Vagina (tissue), 2 donors: ENCODE measurements around the gene ITGA4.

Experiments
- POLR2AphosphoS5 ChIP-seq, 2 donors: sonication (generic); formaldehyde crosslinking; IDR thresholded peaks; one replicate each; pipeline ENCODE4 v1.9.0; 2017; ENCODE audit warnings: antibody characterized with exemption in 2 of 2, mild to moderate bottlenecking in 2 of 2, low read depth in 1 of 2; ENCODE audit not compliant: insufficient read depth in 1 of 2
- TF ChIP-seq, protein P1 (sequence below), 3 experiments: fragments of 450-650 bp in 2 of 3; fragments of 200-600 bp in 1 of 3; sonication (generic) in 1 of 3; IDR thresholded peaks; one replicate each; pipeline ENCODE4 v1.5.1; 2017 to 2019; ENCODE audit warnings: antibody characterized with exemption in 3 of 3, mild to moderate bottlenecking in 2 of 3, moderate library complexity in 2 of 3

DNA sequence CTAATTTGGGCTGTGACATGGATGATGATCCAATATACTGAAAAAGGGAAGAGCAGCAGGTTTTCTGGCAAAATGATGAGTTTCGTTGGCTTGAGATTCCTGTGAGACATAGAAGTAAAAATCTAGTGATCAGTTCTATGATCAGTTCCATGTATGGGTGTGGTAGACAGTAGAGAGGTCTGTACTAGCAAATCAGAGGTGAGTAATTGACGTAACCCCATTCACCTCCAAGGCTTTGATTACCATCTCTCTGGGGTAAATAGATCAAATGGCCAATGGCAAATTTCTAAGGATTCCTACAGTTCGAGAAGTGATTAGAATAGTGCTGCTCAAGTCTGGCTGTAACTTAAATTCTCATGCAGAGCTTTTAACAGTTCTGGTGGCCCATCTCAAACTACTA, 6.4 kb downstream of the ITGA4 start:
- TF ChIP-seq, protein P1, sequence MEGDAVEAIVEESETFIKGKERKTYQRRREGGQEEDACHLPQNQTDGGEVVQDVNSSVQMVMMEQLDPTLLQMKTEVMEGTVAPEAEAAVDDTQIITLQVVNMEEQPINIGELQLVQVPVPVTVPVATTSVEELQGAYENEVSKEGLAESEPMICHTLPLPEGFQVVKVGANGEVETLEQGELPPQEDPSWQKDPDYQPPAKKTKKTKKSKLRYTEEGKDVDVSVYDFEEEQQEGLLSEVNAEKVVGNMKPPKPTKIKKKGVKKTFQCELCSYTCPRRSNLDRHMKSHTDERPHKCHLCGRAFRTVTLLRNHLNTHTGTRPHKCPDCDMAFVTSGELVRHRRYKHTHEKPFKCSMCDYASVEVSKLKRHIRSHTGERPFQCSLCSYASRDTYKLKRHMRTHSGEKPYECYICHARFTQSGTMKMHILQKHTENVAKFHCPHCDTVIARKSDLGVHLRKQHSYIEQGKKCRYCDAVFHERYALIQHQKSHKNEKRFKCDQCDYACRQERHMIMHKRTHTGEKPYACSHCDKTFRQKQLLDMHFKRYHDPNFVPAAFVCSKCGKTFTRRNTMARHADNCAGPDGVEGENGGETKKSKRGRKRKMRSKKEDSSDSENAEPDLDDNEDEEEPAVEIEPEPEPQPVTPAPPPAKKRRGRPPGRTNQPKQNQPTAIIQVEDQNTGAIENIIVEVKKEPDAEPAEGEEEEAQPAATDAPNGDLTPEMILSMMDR (IDR thresholded peaks at IDR 0.05), result no peak
- TF ChIP-seq POLR2AphosphoS5 (IDR thresholded peaks at IDR 0.05; ENCODE audit: insufficient read depth in 1 of 2, low read depth in 1 of 2), result no peak
